Activated T-cell treated with anti-CD3 and anti-CD28 coated beads for 24 hours (primary cell): ENCODE measurements around the gene NMNAT1.
"Not testable (repeated sequence)": the region's sequence is repeated elsewhere in the genome, so short reads cannot be mapped to it uniquely, and the experiment has no call there.

Source experiments
- DNase-seq: peaks from one replicate; pipeline ENCODE4 v3.0.0-alpha.2; 2020; ENCODE audit warnings: low read depth

Gene NMNAT1

GRCh38 chr1:10020086-10020485 lies 76.8 kb downstream of the NMNAT1 start:
- no peak for DNase-seq

- not testable (repeated sequence) for DNase-seq
These were observed 77.4 kb downstream of the NMNAT1 start for GRCh38 chr1:10020678-10021077.

- not testable (repeated sequence) for DNase-seq
These were observed 78.7 kb downstream of the NMNAT1 start for GRCh38 chr1:10021992-10022391.

GRCh38 chr1:10022656-10023055 lies 79.4 kb downstream of the NMNAT1 start:
- DNase-seq: no peak

- no peak for DNase-seq
These were observed 82.1 kb downstream of the NMNAT1 start for GRCh38 chr1:10025354-10025753.

- no peak for DNase-seq
These were observed 83.8 kb downstream of the NMNAT1 start for GRCh38 chr1:10027027-10027426.

GRCh38 chr1:10028956-10029500 lies 85.8 kb downstream of the NMNAT1 start:
- DNase-seq: not testable (repeated sequence)

- no peak for DNase-seq
These were observed 88.2 kb downstream of the NMNAT1 start for GRCh38 chr1:10031461-10031860.

GRCh38 chr1:10032590-10033358 lies 89.5 kb downstream of the NMNAT1 start, which contains the start of gene UBE4B:
UBE4B (plus strand) TSS chr1:10032958; CDS start chr1:10033671, 713 bp downstream.
- peak; percentile 98 for DNase-seq

- DNase-seq: peak; percentile 12
These were observed 90.1 kb downstream of the NMNAT1 start for GRCh38 chr1:10033359-10033845.
